Effector CD8-positive, alpha-beta T cell (primary cell): ENCODE measurements around the gene B3GNT3.

Experiments used
- DNase-seq: peaks from one replicate; lab custom pipeline; 2025; lab: John Stamatoyannopoulos, UW

Gene B3GNT3

DNA sequence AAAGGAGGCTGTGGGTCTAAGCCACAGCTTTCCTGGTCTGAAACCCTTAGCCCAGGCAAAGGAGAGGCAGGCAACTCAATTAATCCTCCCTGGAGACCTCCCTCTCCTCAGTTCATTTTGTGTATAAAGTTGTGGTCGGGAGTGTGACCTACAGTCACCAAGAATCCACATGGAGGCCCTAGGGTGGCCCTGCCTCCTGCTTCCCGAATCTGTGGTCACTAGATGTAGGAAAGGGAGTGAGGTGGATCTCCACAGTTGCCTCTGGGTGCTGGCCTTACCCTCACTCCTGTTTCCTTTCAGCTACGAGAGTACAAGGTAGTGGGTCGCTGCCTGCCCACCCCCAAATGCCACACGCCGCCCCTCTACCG lies 66.0 kb downstream of the B3GNT3 start:
- DNase-seq = no peak

DNA sequence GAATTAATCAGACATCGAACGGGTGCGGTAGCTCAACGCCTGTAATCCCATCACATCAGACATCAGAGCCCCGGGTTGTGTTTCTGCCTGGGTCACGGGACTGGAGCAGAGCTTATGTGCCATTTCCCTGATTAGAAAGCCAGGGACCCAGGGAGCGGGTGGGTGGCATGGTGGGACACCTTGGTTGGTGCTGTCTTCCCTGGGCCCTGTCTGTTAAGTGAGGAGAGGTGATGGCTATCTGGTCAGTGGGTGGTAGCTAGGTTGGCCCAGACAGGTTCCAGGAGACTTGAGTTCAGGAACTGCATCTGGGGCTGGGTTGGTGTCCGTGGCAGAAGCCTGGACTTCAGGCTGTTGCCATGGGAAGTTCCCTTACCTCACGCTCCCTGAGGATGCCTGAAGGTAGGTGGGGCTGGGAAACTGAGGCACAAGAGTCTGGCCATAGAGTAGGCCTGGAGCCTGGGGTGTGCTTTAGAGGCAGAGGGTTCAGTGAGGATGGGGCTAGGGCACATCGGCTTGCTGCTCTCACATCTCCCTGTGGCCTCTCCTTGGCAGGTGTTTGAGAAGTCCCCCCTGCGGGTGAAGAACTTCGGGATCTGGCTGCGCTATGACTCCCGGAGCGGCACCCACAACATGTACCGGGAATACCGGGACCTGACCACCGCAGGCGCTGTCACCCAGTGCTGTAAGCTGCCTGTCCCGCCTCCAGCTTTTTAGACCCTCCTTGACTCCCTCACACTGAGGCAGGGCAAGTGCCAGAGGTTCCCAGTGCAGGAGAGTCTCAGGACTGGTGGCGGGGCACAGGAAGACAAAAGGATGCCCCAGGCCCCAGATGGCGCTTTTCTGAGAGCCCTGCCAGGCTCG lies 66.8 kb downstream of the B3GNT3 start:
- no peak for DNase-seq

DNA sequence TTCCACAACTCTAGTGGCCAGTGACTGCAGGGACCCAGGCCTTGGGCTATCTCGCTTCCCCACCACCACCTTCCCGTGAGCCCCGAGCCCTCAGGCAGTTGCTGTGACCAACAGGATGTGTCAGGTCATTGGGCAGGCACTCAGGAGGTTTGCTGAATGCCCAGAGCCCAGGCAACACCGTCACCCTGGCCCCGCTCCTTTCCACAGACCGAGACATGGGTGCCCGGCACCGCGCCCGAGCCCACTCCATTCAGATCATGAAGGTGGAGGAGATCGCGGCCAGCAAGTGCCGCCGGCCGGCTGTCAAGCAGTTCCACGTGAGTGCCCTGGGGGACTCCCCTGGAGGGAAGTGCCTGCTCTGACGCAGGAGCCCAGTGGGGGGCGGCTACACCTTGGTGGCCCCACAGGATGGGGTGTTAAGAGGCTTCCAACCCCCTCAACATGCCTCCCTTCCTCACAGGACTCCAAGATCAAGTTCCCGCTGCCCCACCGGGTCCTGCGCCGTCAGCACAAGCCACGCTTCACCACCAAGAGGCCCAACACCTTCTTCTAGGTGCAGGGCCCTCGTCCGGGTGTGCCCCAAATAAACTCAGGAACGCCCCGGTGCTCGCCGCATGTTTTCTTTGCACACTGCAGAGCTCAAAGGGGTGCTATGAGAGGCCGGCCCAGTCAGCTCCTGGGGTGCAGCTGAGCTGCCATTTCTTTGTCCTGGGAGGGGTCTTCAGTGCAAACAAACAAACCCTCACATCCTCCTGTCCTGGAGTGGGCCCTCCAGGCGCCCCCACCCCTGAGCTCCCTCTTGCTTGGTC lies 68.0 kb downstream of the B3GNT3 start:
- DNase-seq = no peak
